Left renal pelvis (tissue), 4 donors: ENCODE results near the gene COMP. TPM values are rescaled to one million over a fixed set of nuclear protein-coding genes. Genes with fewer than 3 reads are reported as not detected.
"Not testable (repeated sequence)": the region's sequence is repeated elsewhere in the genome, so short reads cannot be mapped to it uniquely, and the experiment has no call there.

Experiments used
- DNase-seq, 4 donors: peaks; one replicate each; pipeline ENCODE4 v3.0.0-alpha.2; 2013; ENCODE audit warnings: low read depth in 4 of 4, low spot score in 3 of 4
- polyA plus RNA-seq, 4 donors: library from polyadenylated mRNA; unstranded; fragments of 120-200 nt; gene quantifications; one replicate each; pipeline ENCODE4 v1.2.1, GENCODE V29; 2013; ENCODE audit not compliant: insufficient read length in 4 of 4

COMP gene
- polyA plus RNA-seq = under 1 TPM; 0.20 to 0.45 (median 0.29) TPM

GRCh38 chr19:18790566-18791314, at the start of gene COMP:
Gene COMP, minus strand, starts transcription at chr19:18791305. Its CDS starts 36 bp downstream, at chr19:18791269.
- no peak for DNase-seq

GRCh38 chr19:18840288-18841267, 49.5 kb upstream of the COMP start:
- DNase-seq = no peak

GRCh38 chr19:18839465-18840287, 48.6 kb upstream of the COMP start:
- DNase-seq = no peak

- DNase-seq = no peak
Observed at GRCh38 chr19:18834644-18834984, 43.5 kb upstream of the COMP start.

- DNase-seq = no peak
Observed at GRCh38 chr19:18833849-18834643, 42.9 kb upstream of the COMP start.

GRCh38 chr19:18833141-18833476, 42.0 kb upstream of the COMP start:
- DNase-seq = no peak

GRCh38 chr19:18832306-18833140, 41.4 kb upstream of the COMP start:
- DNase-seq = no peak

- peak; percentile 86 to 90 (median 90) for DNase-seq
Observed at GRCh38 chr19:18831524-18832305, 40.6 kb upstream of the COMP start, which contains the start of gene UPF1. Gene UPF1, plus strand, starts transcription at chr19:18831959. Its CDS starts 251 bp downstream, at chr19:18832210.

- no peak for DNase-seq
Observed at GRCh38 chr19:18830488-18830887, 39.4 kb upstream of the COMP start.

GRCh38 chr19:18828786-18829185, 37.7 kb upstream of the COMP start:
- no peak for DNase-seq

- DNase-seq = no peak
Observed at GRCh38 chr19:18817574-18817973, 26.5 kb upstream of the COMP start.

GRCh38 chr19:18816645-18817044, 25.5 kb upstream of the COMP start:
- DNase-seq = not testable (repeated sequence)

- no peak for DNase-seq
Observed at GRCh38 chr19:18815673-18816072, 24.6 kb upstream of the COMP start.

GRCh38 chr19:18814063-18814462, 23.0 kb upstream of the COMP start:
- DNase-seq = no peak

- not testable (repeated sequence) for DNase-seq
Observed at GRCh38 chr19:18811638-18812037, 20.5 kb upstream of the COMP start.

- no peak for DNase-seq
Observed at GRCh38 chr19:18809149-18809868, 18.2 kb upstream of the COMP start.

GRCh38 chr19:18807861-18808331, 16.8 kb upstream of the COMP start:
- DNase-seq = no peak
